IMR-90 (cell line): ENCODE results near the gene GMNN. TPM values are rescaled to one million over a fixed set of nuclear protein-coding genes. Genes with fewer than 3 reads are reported as not detected.

Experiments
- polyA plus RNA-seq, 3 experiments: library from polyadenylated mRNA; depleted of rRNA; stranded (reverse); fragments of >200 nt; gene quantifications; 2 replicates each; pipeline ENCODE4 v1.2.3, GENCODE V29; 2012; ENCODE audit warnings: low replicate concordance in 1 of 3
- total RNA-seq: library from RNA; depleted of rRNA; stranded (reverse); fragments of >200 nt; gene quantifications from 2 replicates; pipeline ENCODE4 v1.2.3, GENCODE V29; 2012; rRNA removed

GMNN gene
- total and polyA plus RNA-seq, 2 of the 4 experiments (the other 2 are of a cell fraction), result 19.7 to 22.2 TPM

Other genes starting within 250 kb of the GMNN start
- not detected in 2 replicates for gene KIAA0319, start 128.7 kb upstream of the GMNN start, total RNA-seq
- not detected in 2 replicates for gene KIAA0319, start 128.7 kb upstream of the GMNN start, polyA plus RNA-seq (2012; rRNA removed)
- gene TDP2, start 108.0 kb upstream of the GMNN start, total RNA-seq, result 13.6 and 25.8 TPM in 2 replicates
- 18.2 and 22.8 TPM in 2 replicates for gene TDP2, start 108.0 kb upstream of the GMNN start, polyA plus RNA-seq (2012; rRNA removed)
- 3.6 and 8.1 TPM in 2 replicates for gene ACOT13, start 107.9 kb upstream of the GMNN start, total RNA-seq
- 21.2 and 25.7 TPM in 2 replicates for gene ACOT13, start 107.9 kb upstream of the GMNN start, polyA plus RNA-seq (2012; rRNA removed)
- 50.7 and 65.3 TPM in 2 replicates for gene C6orf62, start 55.8 kb upstream of the GMNN start, total RNA-seq
- gene C6orf62, start 55.8 kb upstream of the GMNN start, polyA plus RNA-seq (2012; rRNA removed), result 37.4 and 47.5 TPM in 2 replicates
- gene ARMH2, start 24.0 kb downstream of the GMNN start, total RNA-seq, result not detected in 2 replicates
- gene ARMH2, start 24.0 kb downstream of the GMNN start, polyA plus RNA-seq (2012; rRNA removed), result not detected in 2 replicates
- gene RIPOR2, start 161.0 kb downstream of the GMNN start, total RNA-seq, result 0.83 and 1.1 TPM in 2 replicates
- gene RIPOR2, start 161.0 kb downstream of the GMNN start, polyA plus RNA-seq (2012; rRNA removed), result 0.87 and 1.2 TPM in 2 replicates